Measurements from ENCODE around the gene OR6B3.
A peak's percentile ranks its signal among the peaks of the same experiment; 100 is the strongest.

The OR6B3 gene

GRCh38 chr2:240060977-240061591 lies 7.8 kb upstream of the OR6B3 start:
- no peak for TF ChIP-seq ZFX (IDR thresholded peaks at IDR 0.05; ENCODE audit: borderline replicate concordance)
- TF ChIP-seq, protein P1, sequence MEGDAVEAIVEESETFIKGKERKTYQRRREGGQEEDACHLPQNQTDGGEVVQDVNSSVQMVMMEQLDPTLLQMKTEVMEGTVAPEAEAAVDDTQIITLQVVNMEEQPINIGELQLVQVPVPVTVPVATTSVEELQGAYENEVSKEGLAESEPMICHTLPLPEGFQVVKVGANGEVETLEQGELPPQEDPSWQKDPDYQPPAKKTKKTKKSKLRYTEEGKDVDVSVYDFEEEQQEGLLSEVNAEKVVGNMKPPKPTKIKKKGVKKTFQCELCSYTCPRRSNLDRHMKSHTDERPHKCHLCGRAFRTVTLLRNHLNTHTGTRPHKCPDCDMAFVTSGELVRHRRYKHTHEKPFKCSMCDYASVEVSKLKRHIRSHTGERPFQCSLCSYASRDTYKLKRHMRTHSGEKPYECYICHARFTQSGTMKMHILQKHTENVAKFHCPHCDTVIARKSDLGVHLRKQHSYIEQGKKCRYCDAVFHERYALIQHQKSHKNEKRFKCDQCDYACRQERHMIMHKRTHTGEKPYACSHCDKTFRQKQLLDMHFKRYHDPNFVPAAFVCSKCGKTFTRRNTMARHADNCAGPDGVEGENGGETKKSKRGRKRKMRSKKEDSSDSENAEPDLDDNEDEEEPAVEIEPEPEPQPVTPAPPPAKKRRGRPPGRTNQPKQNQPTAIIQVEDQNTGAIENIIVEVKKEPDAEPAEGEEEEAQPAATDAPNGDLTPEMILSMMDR (IDR thresholded peaks at IDR 0.05), result peak; percentile 83
- no peak overlapping the region for H3K27ac ChIP-seq

- TF ChIP-seq ZFX (IDR thresholded peaks at IDR 0.05; ENCODE audit: borderline replicate concordance), result no peak
- TF ChIP-seq, protein P1 (IDR thresholded peaks at IDR 0.05), result no peak
- H3K27ac ChIP-seq, result no peak overlapping the region
Measured at GRCh38 chr2:240056678-240057077, 3.4 kb upstream of the OR6B3 start.

DNA sequence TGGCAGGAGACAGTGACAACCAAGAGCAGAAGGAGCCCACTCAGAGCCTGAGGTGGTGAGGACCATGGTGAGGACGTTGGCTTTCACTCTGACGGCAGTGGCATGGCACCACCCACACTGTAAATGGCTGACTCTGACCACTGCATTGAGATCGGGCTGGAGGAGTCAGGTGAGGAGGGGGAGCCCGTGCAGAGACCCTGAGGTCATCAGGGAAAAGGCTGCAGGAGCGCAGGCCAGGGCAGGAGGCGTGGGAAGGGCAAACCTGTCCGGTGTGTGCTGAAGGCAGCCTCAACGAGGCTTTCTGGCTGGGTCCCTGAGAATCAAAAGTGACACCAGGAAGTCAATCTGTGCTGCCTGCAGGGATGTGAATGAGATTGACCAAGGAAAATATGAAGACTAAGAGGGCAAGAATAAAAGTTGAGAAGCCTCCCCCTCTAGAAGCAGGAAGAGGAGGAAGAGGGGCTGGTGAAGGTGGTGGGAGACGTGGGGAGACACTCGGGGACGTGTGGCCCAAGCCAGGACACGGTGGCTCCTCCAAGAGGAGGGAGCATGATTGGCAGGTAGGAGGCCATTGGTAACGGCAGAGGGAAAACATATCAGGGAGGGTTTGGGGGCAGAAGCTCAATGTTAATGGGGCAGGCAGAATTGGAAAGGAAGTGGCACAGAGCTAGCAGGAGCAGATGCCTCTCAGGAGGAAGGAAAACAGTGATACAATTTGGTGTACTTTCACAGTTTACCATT lies 2.0 kb upstream of the OR6B3 start:
- H3K27ac ChIP-seq, result no peak overlapping the region
- TF ChIP-seq ZFX (IDR thresholded peaks at IDR 0.05; ENCODE audit: borderline replicate concordance), result no peak
- TF ChIP-seq, protein P1 (IDR thresholded peaks at IDR 0.05), result no peak

DNA sequence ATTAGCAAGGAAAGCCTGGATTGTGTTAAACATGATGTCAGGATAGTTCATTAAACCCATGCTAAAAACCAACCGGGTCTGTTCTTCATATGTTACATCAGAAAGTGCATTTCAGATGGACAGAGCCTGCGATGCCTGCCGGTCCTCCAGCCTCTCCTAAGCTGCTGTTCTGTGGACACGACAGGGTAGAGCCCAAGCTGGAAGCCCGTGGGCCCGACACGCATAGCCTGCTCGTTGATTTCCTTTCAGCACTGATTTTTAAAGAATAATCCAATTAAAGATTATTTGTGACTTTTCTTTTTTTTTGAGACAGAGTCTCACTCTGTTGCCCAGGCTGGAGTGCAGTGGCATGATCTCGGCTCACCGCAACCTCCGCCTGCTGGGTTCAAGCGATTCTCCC lies 797 bp downstream of the OR6B3 start:
- no peak for TF ChIP-seq ZFX (IDR thresholded peaks at IDR 0.05; ENCODE audit: borderline replicate concordance)
- TF ChIP-seq, protein P1 (IDR thresholded peaks at IDR 0.05), result no peak
- H3K27ac ChIP-seq, result no peak overlapping the region

DNA sequence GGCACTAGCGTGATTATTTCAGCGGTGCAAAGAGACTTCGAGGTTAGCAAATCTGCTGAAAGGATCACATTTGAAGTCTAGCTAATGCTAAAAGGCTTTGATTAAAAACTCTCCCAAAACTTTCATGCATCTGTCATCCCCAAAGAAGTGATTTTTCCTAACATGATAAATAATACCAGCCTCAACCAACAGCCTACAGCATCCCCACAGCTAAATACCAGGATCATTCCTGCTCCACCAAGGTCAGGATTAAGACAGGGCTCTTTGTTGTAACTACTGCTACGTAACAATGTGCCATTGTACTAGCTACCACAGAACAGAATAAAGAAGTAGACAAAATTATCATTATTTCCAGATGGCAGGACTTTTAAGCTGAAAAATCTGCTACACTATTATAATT lies 1.6 kb downstream of the OR6B3 start:
- TF ChIP-seq, protein P1 (IDR thresholded peaks at IDR 0.05), result no peak
- no peak for TF ChIP-seq ZFX (IDR thresholded peaks at IDR 0.05; ENCODE audit: borderline replicate concordance)
- no peak overlapping the region for H3K27ac ChIP-seq

- H3K27ac ChIP-seq, result no peak overlapping the region
- TF ChIP-seq ZFX (IDR thresholded peaks at IDR 0.05; ENCODE audit: borderline replicate concordance), result no peak
- TF ChIP-seq, protein P1 (IDR thresholded peaks at IDR 0.05), result no peak
Measured at GRCh38 chr2:240050278-240050677, 3.0 kb downstream of the OR6B3 start.

DNA sequence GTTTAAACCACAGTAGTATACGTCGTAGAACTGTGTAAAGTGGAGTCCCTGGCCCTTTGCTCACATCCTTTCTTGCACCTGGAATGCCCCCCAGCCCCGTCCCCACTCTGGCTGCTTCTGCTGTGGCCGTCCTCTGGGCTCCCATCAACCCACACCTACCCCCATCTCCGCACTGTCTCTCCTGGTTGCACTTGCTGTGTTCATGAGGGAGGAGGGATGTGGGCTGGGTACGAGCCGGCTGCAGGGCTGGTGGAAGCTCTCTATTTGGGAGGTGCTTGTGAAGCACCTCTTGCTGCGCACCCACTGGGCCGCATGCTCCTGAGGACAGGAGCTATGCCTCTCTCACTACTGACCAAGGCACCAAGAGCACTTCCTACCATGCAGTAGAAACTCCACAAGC lies 5.1 kb downstream of the OR6B3 start:
- TF ChIP-seq ZFX (IDR thresholded peaks at IDR 0.05; ENCODE audit: borderline replicate concordance), result no peak
- TF ChIP-seq, protein P1 (IDR thresholded peaks at IDR 0.05), result no peak
- no peak overlapping the region for H3K27ac ChIP-seq

All from 22Rv1 (cell line).